Gastroesophageal sphincter (tissue), 3 donors: ENCODE results near the gene PITPNB.

ENCODE experiments used
- CTCF ChIP-seq, 4 experiments: fragments of 200-600 bp in 2 of 4; fragments of 450-650 bp in 2 of 4; sonication (generic) in 1 of 4; IDR thresholded peaks; one replicate each; pipeline ENCODE4 v1.5.1; 2017 to 2019; ENCODE audit warnings: antibody characterized with exemption in 4 of 4, mild to moderate bottlenecking in 2 of 4, moderate library complexity in 2 of 4
- POLR2A ChIP-seq, 2 donors: fragments of 450-650 bp; IDR thresholded peaks; one replicate each; pipeline ENCODE4 v1.6.1; 2017; ENCODE audit warnings: antibody characterized with exemption in 2 of 2, mild to moderate bottlenecking in 2 of 2, moderate library complexity in 1 of 2
- POLR2AphosphoS5 ChIP-seq: sonication (generic); formaldehyde crosslinking; IDR thresholded peaks from one replicate; pipeline ENCODE4 v1.6.1; 2017; ENCODE audit warnings: antibody characterized with exemption

DNA sequence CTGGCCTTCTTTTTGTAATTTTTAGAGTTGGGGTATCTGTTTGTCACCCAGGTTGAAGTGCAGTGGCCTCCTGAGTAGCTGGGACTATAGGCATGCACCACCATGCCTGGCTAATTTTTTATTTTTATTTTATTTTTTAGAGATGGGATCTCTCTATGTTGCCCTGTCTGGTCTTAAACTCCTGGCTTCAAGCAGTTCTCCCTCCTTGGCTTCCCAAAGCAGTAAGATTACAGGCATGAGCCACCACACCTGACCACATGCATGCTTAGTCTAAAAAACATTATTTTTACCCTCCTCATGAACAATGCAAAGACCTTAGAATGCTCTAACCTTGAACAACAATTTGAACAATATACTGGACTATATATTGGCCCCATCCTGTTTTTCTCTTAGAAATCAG lies 22.1 kb upstream of the PITPNB start:
- TF ChIP-seq CTCF (IDR thresholded peaks at IDR 0.05) (no peak), POLR2A (IDR thresholded peaks at IDR 0.05) (no peak), POLR2AphosphoS5 (no peak)
